GM12878 (cell line): ENCODE data around the gene BBS9. TPM values are rescaled to one million over a fixed set of nuclear protein-coding genes. Genes with fewer than 3 reads are reported as not detected.

Source experiments
- ATAC-seq: fragments of 200-7000 bp; cut with Tn5 transposase; 3 replicates; pipeline ENCODE4 v1.9.1; 2020; ENCODE audit warnings: mild to moderate bottlenecking, moderate library complexity
- BruUV-seq: library from RNA; stranded (reverse); fragments of 400-500 nt; replicated peaks from 2 replicates; lab custom pipeline; 2021; lab: Mats Ljungman, UMichigan
- CTCF ChIA-PET: fragments of 300-600 bp; sonication (Branson Sonifier 250); formaldehyde crosslinking; extraction: SDS; loops from one replicate; lab custom pipeline; 2021; ENCODE audit warnings: inconsistent platforms; lab: Yijun Ruan, JAX
- POLR2A ChIA-PET: fragments of 350-600 bp; formaldehyde crosslinking; extraction: SDS; loops from one replicate; lab custom pipeline; 2021; ENCODE audit warnings: inconsistent platforms; lab: Charles Lee
- RAD21 ChIA-PET: fragments of 300-600 bp; sonication (Branson Sonifier 250); formaldehyde crosslinking; loops from one replicate; lab custom pipeline; 2023; ENCODE audit warnings: antibody characterized with exemption; ENCODE audit not compliant: unreplicated experiment; lab: Charles Lee
- SMC1A ChIA-PET: fragments of 300-600 bp; sonication (Branson Sonifier 250); formaldehyde crosslinking; loops from one replicate; lab custom pipeline; 2023; ENCODE audit not compliant: unreplicated experiment, uncharacterized antibody; lab: Charles Lee
- DNase-seq: peaks from one replicate; pipeline ENCODE4 v3.0.0-alpha.2; 2011; ENCODE audit warnings: low read depth, low spot score
- FAIRE-seq: peaks from 3 replicates; lab custom pipeline; 2011; peaks lifted over from hg19 to GRCh38; lab: Jason Lieb, UNC
- H2AFZ ChIP-seq: 2 replicates; pipeline ENCODE4 v1.6.0; 2011; ENCODE audit warnings: low read depth, low read length, control low read depth; ENCODE audit not compliant: control insufficient read depth
- H3K27ac ChIP-seq: 2 replicates; pipeline ENCODE4 v1.5.1; 2011; ENCODE audit warnings: control low read depth; ENCODE audit not compliant: control insufficient read depth, insufficient read depth
- H3K27me3 ChIP-seq, 2 experiments: replicated peaks in 1 of 2; 2 replicates each; pipeline versions ENCODE4 v1.6.0 to v1.6.1; 2011; ENCODE audit warnings: low read length in 1 of 2; ENCODE audit not compliant: control insufficient read depth in 2 of 2, insufficient read depth in 2 of 2
- H3K36me3 ChIP-seq, 2 experiments: 2 replicates each; pipeline ENCODE4 v1.5.1; 2011; ENCODE audit warnings: low read length in 1 of 2; ENCODE audit not compliant: control insufficient read depth in 2 of 2, insufficient read depth in 2 of 2
- H3K4me1 ChIP-seq: 2 replicates; pipeline ENCODE4 v1.6.1; 2011; ENCODE audit warnings: mild to moderate bottlenecking, low read length, moderate library complexity, mixed read lengths; ENCODE audit not compliant: control insufficient read depth, insufficient read depth
- H3K4me2 ChIP-seq: 2 replicates; pipeline ENCODE4 v1.6.0; 2011; ENCODE audit warnings: control low read depth; ENCODE audit not compliant: control insufficient read depth, insufficient read depth
- H3K4me3 ChIP-seq: fragments of 200-600 bp; sonication (generic); 2 replicates; pipeline ENCODE4 v1.5.1; 2016
- H3K79me2 ChIP-seq: 2 replicates; pipeline ENCODE4 v1.6.0; 2011; ENCODE audit warnings: low read length; ENCODE audit not compliant: control insufficient read depth, insufficient read depth
- H3K9ac ChIP-seq: 2 replicates; pipeline ENCODE4 v1.8.0; 2011; ENCODE audit warnings: low read length, control low read depth, mixed read lengths; ENCODE audit not compliant: control insufficient read depth, insufficient read depth
- H3K9me3 ChIP-seq: replicated peaks from 3 replicates; pipeline ENCODE4 v1.5.1; 2011; ENCODE audit warnings: mild to moderate bottlenecking, low read length; ENCODE audit not compliant: control insufficient read depth, insufficient read depth
- H4K20me1 ChIP-seq: 2 replicates; pipeline ENCODE4 v1.6.0; 2011; ENCODE audit not compliant: control insufficient read depth, insufficient read depth
- BMI1 ChIP-seq: fragments of 450-650 bp; IDR thresholded peaks from 2 replicates; pipeline ENCODE4 v1.6.1; 2016; ENCODE audit warnings: mild to moderate bottlenecking, moderate library complexity, borderline replicate concordance
- CREB1 ChIP-seq: IDR thresholded peaks from 2 replicates; pipeline ENCODE4 v1.6.1; 2012; ENCODE audit warnings: low read depth, mild to moderate bottlenecking, inconsistent platforms
- GATAD2B ChIP-seq: fragments of 450-650 bp; conservative IDR thresholded peaks from 2 replicates; pipeline ENCODE4 v1.6.1; 2017; ENCODE audit warnings: low read depth, mild to moderate bottlenecking, moderate library complexity
- KAT2A ChIP-seq: conservative IDR thresholded peaks from 2 replicates; pipeline ENCODE4 v1.6.1; 2011; ENCODE audit warnings: low read depth, low read length; ENCODE audit not compliant: control insufficient read depth
- MEF2A ChIP-seq: IDR thresholded peaks from 2 replicates; pipeline ENCODE4 v1.6.1; 2011; ENCODE audit warnings: low read depth, mild to moderate bottlenecking, low read length, moderate library complexity; ENCODE audit not compliant: insufficient read depth
- NR2C1 ChIP-seq: fragments of 450-650 bp; IDR thresholded peaks from 2 replicates; pipeline ENCODE4 v1.6.1; 2017; ENCODE audit warnings: antibody characterized with exemption, mild to moderate bottlenecking, moderate library complexity
- SRF ChIP-seq, 2 experiments: IDR thresholded peaks; 2 replicates each; pipeline ENCODE4 v1.6.1; 2011; ENCODE audit warnings: low read depth in 2 of 2, low read length in 2 of 2, mild to moderate bottlenecking in 1 of 2, moderate library complexity in 1 of 2
- TCF3 ChIP-seq: IDR thresholded peaks from 2 replicates; pipeline ENCODE4 v1.6.1; 2012; ENCODE audit warnings: low read depth, mild to moderate bottlenecking, low read length, borderline replicate concordance; ENCODE audit not compliant: insufficient read depth
- TCF7 ChIP-seq: IDR thresholded peaks from 2 replicates; pipeline ENCODE4 v1.6.1; 2014; ENCODE audit warnings: antibody characterized with exemption, borderline replicate concordance
- YY1 ChIP-seq: IDR thresholded peaks from 2 replicates; pipeline ENCODE4 v1.6.1; 2011; ENCODE audit warnings: low read depth, mild to moderate bottlenecking, low read length
- ZNF274 ChIP-seq: IDR thresholded peaks from one replicate; pipeline ENCODE4 v1.8.0; 2011; ENCODE audit not compliant: insufficient read length, insufficient read depth
- WGBS: methylation state at CpG from one replicate; pipeline ENCODE4 v1.1.6; 2016; ENCODE audit warnings: low lambda C conversion rate; ENCODE audit not compliant: insufficient replicate concordance, insufficient coverage; ENCODE audit errors: missing lambda C conversion rate; 5-methylcytosine and 5-hydroxymethylcytosine counted together
- in situ Hi-C: fragments of 300-500 bp; cut with MboI; formaldehyde crosslinking; loops from 9 replicates; pipeline ENCODE4 v1.14.3; 2018; ENCODE audit warnings: mixed read lengths
- intact Hi-C: fragments of 100-400 bp; cut with micrococcal nuclease; formaldehyde crosslinking; loops from one replicate; pipeline ENCODE4 v1.14.2; 2022; ENCODE audit not compliant: unreplicated experiment
- polyA plus RNA-seq, 11 experiments: library from polyadenylated mRNA; depleted of rRNA in 4 of 11; unstranded in 6 of 11; stranded (reverse) in 5 of 11; fragments of >200 nt; fragmentation: Nextera tagmentation in 4 of 11; fragmentation: Illumina TruSeq in 1 of 11; extraction: Ambion mirVana in 4 of 11; extraction: Trizol in 1 of 11; gene quantifications; 1 replicate in 1 of 11; 2 replicates in 10 of 11; pipeline versions ENCODE4 v1.2.1 to v1.2.3, GENCODE V29; 2011 to 2016; ENCODE audit warnings: inconsistent platforms in 2 of 11, missing spikeins in 2 of 11, low read depth in 1 of 11
- total RNA-seq, 4 experiments: library from RNA; depleted of rRNA in 3 of 4; stranded (reverse); fragments of >200 nt in 3 of 4; fragmentation: Illumina TruSeq in 1 of 4; extraction: Trizol in 1 of 4; gene quantifications; 2 replicates each; pipeline versions ENCODE4 v1.2.1 to v1.2.3, GENCODE V29; 2013 to 2021
- TF ChIP-seq, protein P1 (sequence below): IDR thresholded peaks from 2 replicates; pipeline ENCODE4 v1.6.1; 2011; ENCODE audit warnings: low read depth, mild to moderate bottlenecking, low read length, moderate library complexity, borderline replicate concordance; ENCODE audit errors: extremely low read depth
- TF ChIP-seq, protein P2 (sequence below): IDR thresholded peaks from 2 replicates; pipeline ENCODE4 v1.6.1; 2012; ENCODE audit warnings: low read depth, low read length, improper control_type of control experiment
- TF ChIP-seq, protein P3 (sequence below): IDR thresholded peaks from 2 replicates; pipeline ENCODE4 v1.6.1; 2012; ENCODE audit warnings: low read length, inconsistent platforms

Gene BBS9
- total and polyA plus RNA-seq, 10 of the 15 experiments (the other 5 are each of a cell fraction or from before 2014, with no cell fraction given), result 1.2 to 5.6 (median 2.3) TPM

DNA sequence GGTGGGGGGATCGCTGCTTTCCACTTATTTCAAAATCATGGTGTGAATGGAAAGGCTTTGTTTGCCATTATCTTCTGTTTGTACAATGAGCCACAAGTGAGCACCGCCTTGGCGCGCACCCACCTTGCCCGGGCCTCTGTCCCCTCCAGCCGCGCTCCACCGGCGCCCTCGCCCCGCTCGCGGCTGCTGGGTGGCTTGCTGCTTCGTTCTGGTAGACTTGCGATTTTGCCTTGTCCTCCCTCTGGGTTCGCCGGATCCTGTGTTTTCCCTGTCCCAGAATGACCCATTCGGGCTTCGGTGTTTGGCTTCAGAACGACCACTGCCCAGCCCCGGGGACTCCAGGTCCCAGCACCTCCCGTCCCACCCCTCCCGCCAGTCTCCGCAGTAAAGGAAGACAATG is 503.0 kb downstream of the BBS9 start:
- Histone ChIP-seq H3K27ac (no peak overlapping the region), H3K4me2 (no peak overlapping the region), H3K9ac (no peak overlapping the region), H3K79me2 (no peaks in the 10 kb centered on the region), H3K36me3 (no peaks in the 10 kb centered on the region), H3K4me1 (no peaks in the 10 kb centered on the region), H2AFZ (no peak overlapping the region), H3K4me3 (no peak overlapping the region), H3K27me3 (no peaks in the 10 kb centered on the region; a peak in 1 of 4 replicates), H4K20me1 (no peaks in the 10 kb centered on the region), H3K9me3 (no peaks in the 10 kb centered on the region)
- no peak for ATAC-seq
- CTCF ChIA-PET, result no interaction called here
- FAIRE-seq, result no peak
- no peak for DNase-seq
- SMC1A ChIA-PET, result no interaction called here
- 77% methylated on average over 24 of the region's 24 CpGs for WGBS
- BruUV-seq, result no TSS peak
- POLR2A ChIA-PET, result no interaction called here
- intact Hi-C loops (no loop called here), in situ Hi-C loops (no loop called here)
- TF ChIP-seq, protein P1, sequence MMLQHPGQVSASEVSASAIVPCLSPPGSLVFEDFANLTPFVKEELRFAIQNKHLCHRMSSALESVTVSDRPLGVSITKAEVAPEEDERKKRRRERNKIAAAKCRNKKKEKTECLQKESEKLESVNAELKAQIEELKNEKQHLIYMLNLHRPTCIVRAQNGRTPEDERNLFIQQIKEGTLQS, result no peak
- RAD21 ChIA-PET, result no interaction called here

DNA sequence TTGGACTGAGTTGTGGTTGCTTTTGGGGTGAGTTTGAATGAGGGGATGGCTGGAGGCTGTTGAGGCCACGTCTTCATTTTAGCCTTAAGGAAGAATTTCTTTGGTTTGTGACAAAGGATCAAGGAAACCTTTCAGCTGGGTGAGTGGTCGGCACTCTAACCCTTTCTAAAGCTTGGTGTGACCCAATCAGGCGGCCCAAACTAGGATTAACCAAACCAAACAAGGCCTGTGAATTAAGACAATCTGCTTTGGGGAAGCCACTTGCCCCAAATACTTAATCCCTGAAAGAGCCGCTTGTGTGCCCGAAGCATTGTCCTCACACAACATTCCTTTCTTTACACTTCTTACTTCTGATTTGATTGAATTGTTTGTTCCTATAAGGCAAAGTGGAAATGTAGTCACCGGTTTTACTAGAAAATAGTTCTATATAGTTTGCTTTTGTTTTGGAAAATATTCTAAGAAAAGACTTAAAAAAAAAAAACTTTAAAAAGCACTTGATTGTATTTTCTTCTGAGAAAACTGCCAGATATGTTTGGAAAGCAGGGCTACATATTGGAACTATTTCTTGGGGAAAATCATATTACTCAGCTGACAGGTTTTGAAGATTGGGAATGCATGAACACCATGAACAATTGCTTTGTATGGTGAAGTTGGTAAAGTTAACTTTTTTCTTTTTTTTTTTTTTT is 503.6 kb downstream of the BBS9 start:
- 37% methylated on average over 6 of the region's 6 CpGs for WGBS
- Histone ChIP-seq H3K4me1 (no peaks in the 10 kb centered on the region), H4K20me1 (no peaks in the 10 kb centered on the region), H3K27ac (no peak overlapping the region), H3K27me3 (no peaks in the 10 kb centered on the region; a peak in 1 of 4 replicates), H3K79me2 (no peaks in the 10 kb centered on the region), H2AFZ (no peak overlapping the region), H3K4me3 (no peak overlapping the region), H3K9me3 (no peaks in the 10 kb centered on the region), H3K36me3 (no peaks in the 10 kb centered on the region), H3K4me2 (no peak overlapping the region), H3K9ac (no peak overlapping the region)
- POLR2A ChIA-PET, result no interaction called here
- BruUV-seq, result no TSS peak
- CTCF ChIA-PET, result no interaction called here
- intact Hi-C loops (no loop called here), in situ Hi-C loops (no loop called here)
- DNase-seq (no peak), ATAC-seq (no peak), FAIRE-seq (no peak)
- SMC1A ChIA-PET, result no interaction called here
- TF ChIP-seq TCF3, result no peak
- no peak for TF ChIP-seq NR2C1
- TF ChIP-seq BMI1, result no peak
- no peak for TF ChIP-seq GATAD2B
- TF ChIP-seq TCF7, result no peak
- no peak for TF ChIP-seq YY1
- no peak for TF ChIP-seq CREB1
- no peak for TF ChIP-seq SRF (IDR thresholded peaks at IDR 0.05; ENCODE audit: low read depth in 2 of 2, low read length in 2 of 2)
- TF ChIP-seq, protein P2, sequence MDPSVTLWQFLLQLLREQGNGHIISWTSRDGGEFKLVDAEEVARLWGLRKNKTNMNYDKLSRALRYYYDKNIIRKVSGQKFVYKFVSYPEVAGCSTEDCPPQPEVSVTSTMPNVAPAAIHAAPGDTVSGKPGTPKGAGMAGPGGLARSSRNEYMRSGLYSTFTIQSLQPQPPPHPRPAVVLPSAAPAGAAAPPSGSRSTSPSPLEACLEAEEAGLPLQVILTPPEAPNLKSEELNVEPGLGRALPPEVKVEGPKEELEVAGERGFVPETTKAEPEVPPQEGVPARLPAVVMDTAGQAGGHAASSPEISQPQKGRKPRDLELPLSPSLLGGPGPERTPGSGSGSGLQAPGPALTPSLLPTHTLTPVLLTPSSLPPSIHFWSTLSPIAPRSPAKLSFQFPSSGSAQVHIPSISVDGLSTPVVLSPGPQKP, result no peak
- no peak for TF ChIP-seq KAT2A
- TF ChIP-seq ZNF274, result no peak
- TF ChIP-seq, protein P3, sequence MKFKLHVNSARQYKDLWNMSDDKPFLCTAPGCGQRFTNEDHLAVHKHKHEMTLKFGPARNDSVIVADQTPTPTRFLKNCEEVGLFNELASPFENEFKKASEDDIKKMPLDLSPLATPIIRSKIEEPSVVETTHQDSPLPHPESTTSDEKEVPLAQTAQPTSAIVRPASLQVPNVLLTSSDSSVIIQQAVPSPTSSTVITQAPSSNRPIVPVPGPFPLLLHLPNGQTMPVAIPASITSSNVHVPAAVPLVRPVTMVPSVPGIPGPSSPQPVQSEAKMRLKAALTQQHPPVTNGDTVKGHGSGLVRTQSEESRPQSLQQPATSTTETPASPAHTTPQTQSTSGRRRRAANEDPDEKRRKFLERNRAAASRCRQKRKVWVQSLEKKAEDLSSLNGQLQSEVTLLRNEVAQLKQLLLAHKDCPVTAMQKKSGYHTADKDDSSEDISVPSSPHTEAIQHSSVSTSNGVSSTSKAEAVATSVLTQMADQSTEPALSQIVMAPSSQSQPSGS, result no peak
- TF ChIP-seq MEF2A, result no peak
- RAD21 ChIA-PET, result no interaction called here
